ENCODE results near the gene ANXA11.
A peak's percentile ranks its signal among the peaks of the same experiment; 100 is the strongest.

Gene ANXA11

GRCh38 chr10:80187465-80188409, 17.6 kb downstream of the ANXA11 start:
- DNase-seq, result no peak

DNA sequence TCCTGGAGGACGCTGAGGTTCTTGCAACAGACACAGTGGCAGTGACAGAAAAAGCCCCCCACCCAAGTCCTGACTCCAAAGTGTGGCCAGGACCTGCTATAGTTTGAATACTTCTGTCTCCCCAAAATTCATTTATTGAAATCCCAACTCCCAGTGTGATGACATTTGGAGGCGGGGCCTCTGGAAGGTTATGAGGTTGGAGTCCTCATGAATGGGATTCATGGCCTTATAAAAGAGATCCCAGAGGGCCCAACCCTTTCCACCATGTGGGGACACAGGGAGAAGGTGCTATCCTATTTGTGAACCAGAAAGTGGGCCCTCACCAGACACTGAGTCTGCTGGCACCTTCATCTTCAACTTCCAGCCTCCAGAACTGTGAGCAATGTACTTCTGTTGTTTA, 18.3 kb downstream of the ANXA11 start:
- DNase-seq, result no peak

- no peak for DNase-seq
These were observed 18.8 kb downstream of the ANXA11 start for GRCh38 chr10:80186364-80187012.

- DNase-seq, result no peak
These were observed 19.6 kb downstream of the ANXA11 start for GRCh38 chr10:80185578-80186299.

DNA sequence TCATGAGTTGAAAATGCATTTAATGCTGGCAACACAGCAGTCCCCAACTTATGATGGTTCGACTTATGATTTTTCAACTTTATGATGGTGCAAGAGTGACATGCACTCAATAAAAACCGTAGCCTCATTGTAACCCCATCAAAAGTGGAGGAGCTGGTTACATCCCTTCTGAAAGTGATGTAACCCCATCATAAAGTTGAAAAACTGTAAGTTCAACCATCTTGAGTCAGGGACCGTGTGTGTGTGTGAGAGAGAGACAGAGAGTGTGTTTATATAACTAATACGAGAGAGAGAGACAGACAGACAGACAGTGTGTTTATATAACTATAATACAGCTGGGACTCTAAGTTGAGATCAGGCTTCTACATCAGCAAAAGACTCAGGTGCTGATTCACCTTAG, 21.0 kb downstream of the ANXA11 start:
- DNase-seq, result no peak

DNA sequence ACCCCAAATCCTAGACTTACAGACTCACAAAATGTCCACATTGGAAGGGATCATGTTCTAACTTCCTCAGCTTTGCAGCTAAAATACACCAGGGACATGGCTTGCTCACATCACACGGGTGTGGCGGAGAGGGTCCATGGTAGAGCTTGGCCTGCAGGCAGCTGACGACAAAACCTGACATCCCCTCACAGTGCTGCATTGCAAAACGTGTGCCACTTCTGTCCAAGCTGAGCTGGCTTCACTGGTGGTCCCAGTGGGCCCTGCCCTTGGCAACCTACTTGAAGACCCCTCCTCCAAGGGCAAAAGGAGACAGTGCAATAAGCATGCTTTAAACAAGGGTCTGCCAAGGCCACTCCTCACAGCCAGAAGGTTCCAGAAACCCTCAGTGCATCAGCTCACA, 21.9 kb downstream of the ANXA11 start:
- DNase-seq, result no peak

GRCh38 chr10:80182986-80183385, 22.4 kb downstream of the ANXA11 start:
- no peak for DNase-seq

DNA sequence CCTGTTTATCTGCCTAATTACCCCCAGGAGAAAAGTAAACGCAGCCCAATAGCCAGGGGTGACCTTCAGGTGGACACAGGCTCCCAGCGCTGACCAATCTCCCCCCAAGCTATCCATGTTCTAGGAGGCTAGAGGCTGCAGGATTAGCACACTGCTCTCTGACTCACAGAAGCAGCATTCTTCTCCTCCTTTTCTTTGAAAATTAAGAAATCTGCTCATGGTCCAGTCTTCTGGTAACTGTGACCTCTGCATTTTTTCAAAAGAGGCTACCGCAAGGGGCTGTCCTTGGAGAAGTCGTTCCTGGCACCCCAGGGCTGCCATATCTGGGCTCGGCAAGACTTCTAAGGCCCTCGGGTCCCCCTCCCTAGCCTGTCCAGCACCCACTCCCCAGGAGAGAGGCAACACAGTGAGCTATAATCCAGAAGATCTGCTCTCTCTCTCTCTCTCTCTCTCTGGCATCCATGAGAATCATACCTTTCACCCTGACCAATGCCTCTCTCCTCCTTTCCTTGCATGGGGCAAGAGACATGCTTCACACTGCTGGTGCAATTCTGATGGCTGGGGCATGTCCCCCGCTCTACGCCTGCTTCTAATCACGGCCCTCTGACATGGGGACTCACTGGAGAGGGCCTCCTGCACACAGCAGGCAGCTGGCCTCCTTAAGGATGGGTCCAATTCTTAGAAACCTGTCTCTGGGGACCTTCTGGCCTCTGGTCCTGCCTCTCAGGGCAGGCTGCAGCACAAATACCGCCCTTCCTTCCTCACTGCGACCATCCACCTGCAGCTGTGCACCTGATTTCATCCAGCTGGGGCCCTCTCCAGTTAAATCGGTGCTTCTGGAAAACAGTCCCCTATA, 27.3 kb downstream of the ANXA11 start:
- peak in 1 of 14 donors; percentile 32 for DNase-seq

GRCh38 chr10:80176526-80176925, 28.8 kb downstream of the ANXA11 start:
- DNase-seq, result no peak

DNA sequence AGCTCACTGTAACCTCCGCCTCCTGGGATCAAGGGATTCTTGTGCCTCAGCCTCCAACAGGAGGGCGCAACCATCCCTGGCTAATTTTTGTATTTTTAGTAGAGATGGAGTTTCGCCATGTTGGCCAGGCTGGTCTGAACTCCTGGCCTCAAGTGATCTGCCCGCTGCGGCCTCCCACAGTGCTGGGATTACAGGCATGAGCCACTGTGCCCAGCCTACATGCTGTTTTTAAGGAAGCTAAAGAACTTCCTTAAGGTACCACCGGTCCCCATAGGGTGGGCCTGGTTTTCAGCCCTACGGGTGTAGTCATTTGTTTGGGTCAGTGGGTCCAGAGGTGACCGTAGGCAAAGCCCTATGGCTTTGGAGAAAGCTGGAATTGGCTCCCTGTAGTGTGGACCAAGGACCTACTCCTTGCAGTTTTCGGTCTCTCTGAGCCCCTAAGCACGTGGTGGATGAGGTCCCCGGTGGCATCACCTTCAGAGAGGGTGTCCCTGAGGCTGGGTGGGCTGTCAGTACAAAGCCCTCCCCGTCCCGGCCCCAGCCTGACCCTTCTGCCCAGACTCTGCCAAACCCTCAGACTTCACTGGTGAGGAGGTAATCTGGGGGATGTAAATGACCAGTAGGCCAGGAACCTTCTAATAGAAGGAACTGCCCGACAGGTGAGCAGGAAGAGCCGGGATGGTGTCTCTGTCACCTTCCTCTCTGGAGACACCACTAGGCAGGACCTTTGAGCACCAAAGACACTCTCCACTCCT, 30.5 kb downstream of the ANXA11 start:
- DNase-seq, result no peak

GRCh38 chr10:80173466-80173865, 31.9 kb downstream of the ANXA11 start:
- peak in 1 of 14 donors; percentile 52 for DNase-seq

DNA sequence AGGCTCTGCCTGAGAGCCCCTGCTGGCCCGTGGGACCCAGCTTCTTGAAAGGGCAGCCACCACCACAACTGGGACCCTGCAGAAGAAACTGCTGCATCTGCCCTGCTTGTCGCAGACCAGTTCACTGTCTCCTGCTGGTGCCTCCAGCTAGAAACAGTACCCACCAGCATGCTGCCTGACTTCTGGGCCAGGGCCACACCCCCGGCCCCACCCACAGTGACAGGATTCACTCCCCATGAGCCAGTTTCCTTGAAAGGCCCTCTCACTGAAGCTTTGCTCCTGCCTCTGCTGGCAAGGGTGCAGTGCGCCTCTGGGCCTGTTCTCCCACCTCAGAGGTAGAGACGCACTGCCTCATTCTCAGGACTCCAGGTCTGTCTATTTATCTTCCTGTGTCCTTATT, 32.4 kb downstream of the ANXA11 start:
- peak in 2 of 14 donors; percentile 25 to 30 for DNase-seq

DNA sequence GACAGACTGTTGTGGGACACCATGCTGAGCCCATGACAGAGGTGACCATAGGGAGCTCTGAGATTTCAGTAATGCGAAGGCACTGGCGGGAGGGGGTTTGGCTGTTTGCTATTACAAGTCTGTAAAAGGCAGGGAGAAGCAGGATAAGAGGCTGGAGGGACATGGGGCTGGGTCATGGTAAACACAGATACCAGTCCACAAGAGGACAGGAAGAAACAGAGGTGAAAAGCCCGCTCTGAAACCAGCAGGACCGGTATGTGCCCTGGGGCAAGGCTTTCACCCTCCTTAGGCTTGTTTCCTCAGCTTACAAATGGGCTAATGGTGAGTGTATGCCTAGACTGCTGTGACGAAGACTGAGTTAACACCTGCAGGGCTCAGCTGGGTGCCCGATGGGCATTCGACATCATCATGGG, 34.1 kb downstream of the ANXA11 start:
- no peak for DNase-seq

- DNase-seq, result no peak
These were observed 34.7 kb downstream of the ANXA11 start for GRCh38 chr10:80170641-80171040.

GRCh38 chr10:80170026-80170425, 35.3 kb downstream of the ANXA11 start:
- DNase-seq, result no peak

GRCh38 chr10:80168679-80169380, 36.5 kb downstream of the ANXA11 start:
- DNase-seq, result peak in 1 of 14 donors; percentile 19

DNA sequence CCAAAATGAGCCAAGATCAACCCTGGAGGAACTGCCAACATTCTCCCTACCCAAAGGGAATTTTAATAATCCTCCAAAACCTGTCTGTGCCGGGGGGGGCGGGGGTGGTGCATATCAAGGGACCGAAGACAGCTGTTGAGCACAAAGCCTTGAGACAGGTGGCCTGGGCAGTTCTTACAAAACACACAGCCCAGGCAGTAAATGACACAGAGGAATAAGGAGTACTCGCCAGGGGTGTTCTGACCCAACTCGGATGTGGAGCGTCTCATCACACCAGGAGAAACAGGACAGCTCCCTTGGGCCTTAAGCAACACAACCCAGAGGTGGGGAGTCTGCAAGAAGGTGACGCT, 37.2 kb downstream of the ANXA11 start:
- peak in 1 of 14 donors; percentile 33 for DNase-seq

DNA sequence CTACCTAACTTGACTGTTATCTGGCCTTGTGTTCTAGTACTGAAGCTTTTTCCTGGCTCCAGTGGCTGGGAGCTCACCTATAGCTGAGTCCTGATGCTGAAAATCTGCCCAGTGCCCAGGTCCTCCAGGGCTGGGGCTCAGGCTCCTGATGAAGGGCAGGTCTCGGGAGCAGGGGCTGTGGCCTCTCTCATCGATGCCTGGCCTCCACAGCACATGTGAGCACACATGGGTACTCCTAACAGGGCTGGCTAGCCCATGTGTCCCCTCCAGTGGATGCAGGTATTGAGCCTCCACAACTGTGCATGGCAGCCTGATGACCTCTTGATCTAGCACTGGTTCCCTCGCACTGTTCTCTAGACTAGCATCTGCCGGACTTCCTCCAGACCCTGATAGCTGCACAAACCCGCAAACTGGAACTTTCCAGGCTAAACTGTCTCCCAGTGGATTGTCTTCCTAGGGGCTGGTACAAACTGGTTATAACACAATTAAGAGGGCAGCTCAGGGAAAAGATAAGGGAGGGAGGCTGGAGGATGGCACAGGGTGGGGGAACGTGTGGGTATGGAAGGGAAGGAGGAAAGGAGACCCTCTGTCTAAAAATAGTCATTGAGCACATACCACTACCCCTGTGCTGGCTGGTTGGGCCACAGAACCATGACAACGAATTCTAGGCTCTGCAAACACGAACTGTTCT, 37.7 kb downstream of the ANXA11 start:
- DNase-seq, result no peak

DNA sequence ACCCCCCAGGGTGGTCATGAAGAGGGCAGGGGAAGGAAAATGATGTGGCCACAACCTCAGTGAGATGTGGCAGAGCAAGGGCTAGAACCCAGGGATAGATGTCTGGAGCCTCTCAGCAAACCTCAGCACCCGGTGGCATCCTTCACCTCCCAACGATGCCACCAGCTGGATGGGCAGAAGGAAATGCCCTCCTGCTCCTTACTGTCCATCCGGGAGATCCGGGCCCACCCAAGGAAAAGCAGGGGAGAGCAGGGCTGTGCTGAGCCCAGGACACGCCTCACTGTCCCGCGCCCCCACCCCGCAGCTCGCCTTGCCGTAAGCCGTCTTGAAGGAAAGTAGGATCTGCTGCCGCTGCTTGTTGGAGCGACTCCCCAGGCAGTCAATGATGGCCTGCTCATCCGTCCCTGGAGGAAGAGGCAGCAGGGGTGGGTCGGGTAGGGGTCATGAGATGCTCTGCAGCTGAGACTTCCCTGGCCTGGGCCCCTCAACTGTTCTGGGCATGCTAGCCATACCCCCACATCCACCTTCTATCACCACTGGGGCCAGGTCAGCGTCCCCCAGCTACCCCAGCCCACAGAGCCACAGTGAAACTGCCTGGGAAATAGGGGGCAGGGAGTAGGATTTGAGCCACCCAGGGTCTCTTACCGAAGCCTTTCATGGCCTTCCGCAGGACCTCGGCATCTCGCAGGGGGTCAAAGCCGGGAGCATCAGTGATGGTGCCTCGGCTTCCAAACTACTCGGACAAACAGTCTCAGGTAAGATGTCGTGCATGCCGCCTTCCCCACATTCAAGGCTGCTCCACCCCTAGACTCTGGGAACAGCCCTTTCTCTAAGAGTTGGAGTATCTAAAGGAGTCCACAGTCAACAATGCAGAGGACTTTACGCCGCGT, 38.5 kb downstream of the ANXA11 start:
- no peak for DNase-seq

Measured in C1 segment of cervical spinal cord (tissue), 14 donors.